HG03457 (cell line): ENCODE measurements around the gene TAS2R20.

Source experiments
- ATAC-seq: cut with Tn5 transposase; IDR thresholded peaks from one replicate; pipeline ENCODE4 v1.9.1; 2021; ENCODE audit warnings: moderate number of reproducible peaks; ENCODE audit not compliant: unreplicated experiment

Gene TAS2R20

GRCh38 chr12:10960211-10960610, 37.9 kb downstream of the TAS2R20 start:
- ATAC-seq: no peak

GRCh38 chr12:10959804-10960203, 38.3 kb downstream of the TAS2R20 start:
- no peak for ATAC-seq

GRCh38 chr12:10957741-10958140, 40.4 kb downstream of the TAS2R20 start:
- ATAC-seq: no peak

GRCh38 chr12:10956085-10956484, 42.0 kb downstream of the TAS2R20 start:
- no peak for ATAC-seq

GRCh38 chr12:10952645-10953044, 45.5 kb downstream of the TAS2R20 start:
- no peak for ATAC-seq
